Left ventricle myocardium inferior (tissue), 1 donor: ENCODE data around the gene NCMAP. TPM values are rescaled to one million over a fixed set of nuclear protein-coding genes. Genes with fewer than 3 reads are reported as not detected.

Experiments used
- DNase-seq: peaks from one replicate; pipeline ENCODE4 v3.0.0-alpha.2; 2020
- H3K27ac ChIP-seq: fragments of 200-600 bp; replicated peaks from 2 replicates; pipeline ENCODE4 v1.8.0; 2021
- H3K27me3 ChIP-seq: fragments of 200-600 bp; 2 replicates; pipeline ENCODE4 v1.8.0; 2021; ENCODE audit warnings: low read depth
- H3K36me3 ChIP-seq: fragments of 200-600 bp; 2 replicates; pipeline ENCODE4 v1.8.0; 2021
- H3K4me1 ChIP-seq: fragments of 200-600 bp; 2 replicates; pipeline ENCODE4 v1.8.0; 2021
- H3K4me3 ChIP-seq: fragments of 200-600 bp; 2 replicates; pipeline ENCODE4 v1.8.0; 2021; ENCODE audit warnings: mild to moderate bottlenecking, moderate library complexity
- H3K9me3 ChIP-seq: fragments of 200-600 bp; replicated peaks from 2 replicates; pipeline ENCODE4 v1.8.0; 2021
- CTCF ChIP-seq: fragments of 200-600 bp; IDR thresholded peaks from 2 replicates; pipeline ENCODE4 v1.8.0; 2021; ENCODE audit warnings: antibody characterized with exemption, mild to moderate bottlenecking, borderline replicate concordance
- intact Hi-C: fragments of 100-400 bp; cut with micrococcal nuclease; formaldehyde crosslinking; loops from one replicate; pipeline ENCODE4 v1.11.0; 2022
- total RNA-seq: library from RNA; stranded (reverse); fragmentation: NEBNext Ultra II Directional; extraction: Animal tissue kit (Norgen Biotek cat#: 25700); gene quantifications from one replicate; pipeline ENCODE4 v1.2.1, GENCODE V29; 2021
- donor health status: DM: no; HTN: yes; CAD: no; lungs with severe emphysema.

Gene NCMAP
- total RNA-seq, 1 donor from 2014 or later = 0.11 TPM

GRCh38 chr1:24588573-24588972, 32.7 kb downstream of the NCMAP start:
- Histone ChIP-seq H3K9me3 (no peaks in the 10 kb centered on the region), H3K27me3 (no peaks in the 10 kb centered on the region), H3K4me3 (no peak overlapping the region), H3K27ac (no peak overlapping the region), H3K4me1 (peaks cover 7% of the 10 kb centered on the region), H3K36me3 (no peaks in the 10 kb centered on the region)
- DNase-seq = no peak
- no peak for TF ChIP-seq CTCF
- intact Hi-C loops = no loop called here

- Histone ChIP-seq H3K36me3 (no peaks in the 10 kb centered on the region), H3K4me3 (no peak overlapping the region), H3K27ac (no peak overlapping the region), H3K4me1 (peaks cover 7% of the 10 kb centered on the region), H3K27me3 (peaks cover 3% of the 10 kb centered on the region), H3K9me3 (no peaks in the 10 kb centered on the region)
- intact Hi-C loops = no loop called here
- no peak for DNase-seq
- no peak for TF ChIP-seq CTCF
These were observed 33.3 kb downstream of the NCMAP start for GRCh38 chr1:24589200-24589599.

GRCh38 chr1:24591781-24592180, 35.9 kb downstream of the NCMAP start:
- intact Hi-C loops = no loop called here
- H3K4me1 ChIP-seq = no peaks in the 10 kb centered on the region
- H3K27me3 ChIP-seq = peaks cover 21% of the 10 kb centered on the region
- no peak for DNase-seq
- no peak for TF ChIP-seq CTCF
- H3K36me3 ChIP-seq = no peaks in the 10 kb centered on the region
- no peak overlapping the region for H3K4me3 ChIP-seq
- H3K9me3 ChIP-seq = no peaks in the 10 kb centered on the region
- no peak overlapping the region for H3K27ac ChIP-seq

- H3K36me3 ChIP-seq = no peaks in the 10 kb centered on the region
- H3K4me1 ChIP-seq = no peaks in the 10 kb centered on the region
- peaks cover 34% of the 10 kb centered on the region for H3K27me3 ChIP-seq
- H3K27ac ChIP-seq = no peak overlapping the region
- DNase-seq = no peak
- intact Hi-C loops = no loop called here
- no peak for TF ChIP-seq CTCF
- H3K4me3 ChIP-seq = no peak overlapping the region
- H3K9me3 ChIP-seq = no peaks in the 10 kb centered on the region
These were observed 38.4 kb downstream of the NCMAP start for GRCh38 chr1:24594328-24594598.

- no peaks in the 10 kb centered on the region for H3K4me1 ChIP-seq
- H3K36me3 ChIP-seq = no peaks in the 10 kb centered on the region
- no peak for DNase-seq
- H3K27ac ChIP-seq = no peak overlapping the region
- H3K4me3 ChIP-seq = no peak overlapping the region
- no peak for TF ChIP-seq CTCF
- no peaks in the 10 kb centered on the region for H3K9me3 ChIP-seq
- H3K27me3 ChIP-seq = peaks cover 46% of the 10 kb centered on the region
- intact Hi-C loops = no loop called here
These were observed 40.6 kb downstream of the NCMAP start for GRCh38 chr1:24596401-24596880.

- H3K9me3 ChIP-seq = no peaks in the 10 kb centered on the region
- H3K36me3 ChIP-seq = no peaks in the 10 kb centered on the region
- peaks cover 42% of the 10 kb centered on the region for H3K27me3 ChIP-seq
- DNase-seq = no peak
- H3K4me3 ChIP-seq = no peak overlapping the region
- no peak overlapping the region for H3K27ac ChIP-seq
- intact Hi-C loops = no loop called here
- TF ChIP-seq CTCF = no peak
- no peaks in the 10 kb centered on the region for H3K4me1 ChIP-seq
These were observed 43.4 kb downstream of the NCMAP start for GRCh38 chr1:24599265-24599664.
